HepG2 (cell line): ENCODE measurements around the gene DNAJC2. TPM values are rescaled to one million over a fixed set of nuclear protein-coding genes. Genes with fewer than 3 reads are reported as not detected.

ENCODE experiments used
- ATAC-seq: fragments of 200-7000 bp; cut with Tn5 transposase; 3 replicates; pipeline ENCODE4 v1.9.1; 2020; ENCODE audit warnings: mild to moderate bottlenecking, moderate library complexity
- BruUV-seq: library from RNA; stranded (reverse); fragments of 400-500 nt; replicated peaks from 2 replicates; lab custom pipeline; 2021; lab: Mats Ljungman, UMichigan
- CTCF ChIA-PET: fragments of 300-600 bp; formaldehyde crosslinking; extraction: SDS; loops from one replicate; lab custom pipeline; 2021; ENCODE audit warnings: low total read pairs, inconsistent platforms, low intra/inter-chr PET ratio; lab: Yijun Ruan, JAX
- POLR2A ChIA-PET: fragments of 350-600 bp; sonication (Branson Sonifier 250); formaldehyde crosslinking; loops from one replicate; lab custom pipeline; 2020; ENCODE audit warnings: antibody characterized with exemption, inconsistent platforms; lab: Yijun Ruan, JAX
- DNase-seq: peaks from one replicate; pipeline ENCODE4 v3.0.0-alpha.2; 2015; ENCODE audit warnings: low spot score
- FAIRE-seq: peaks from 3 replicates; lab custom pipeline; 2011; peaks lifted over from hg19 to GRCh38; lab: Jason Lieb, UNC
- H2AFZ ChIP-seq: one replicate; pipeline ENCODE4 v1.6.1; 2011; ENCODE audit warnings: low read length, inconsistent platforms
- H3K27ac ChIP-seq: fragments of 300-600 bp; 3 replicates; pipeline ENCODE4 v1.8.0; 2011; ENCODE audit warnings: mixed run types, mild to moderate bottlenecking, mixed read lengths, low read length, inconsistent platforms; ENCODE audit not compliant: insufficient read depth; ENCODE audit errors: extremely low read length
- H3K27me3 ChIP-seq, 2 experiments: fragments of 200-600 bp in 1 of 2; 2 replicates in 1 of 2; 3 replicates in 1 of 2; pipeline versions ENCODE4 v1.6.0 to v1.8.0; 2011; ENCODE audit warnings: low read length in 2 of 2, mild to moderate bottlenecking in 2 of 2, moderate library complexity in 2 of 2, inconsistent platforms in 1 of 2; ENCODE audit not compliant: insufficient read depth in 2 of 2, control insufficient read depth in 1 of 2
- H3K36me3 ChIP-seq, 2 experiments: fragments of 200-600 bp in 1 of 2; replicated peaks in 1 of 2; 2 replicates in 1 of 2; 3 replicates in 1 of 2; pipeline versions ENCODE4 v1.5.1 to v1.8.0; 2011; ENCODE audit warnings: low read length in 2 of 2, inconsistent platforms in 1 of 2; ENCODE audit not compliant: insufficient read depth in 2 of 2, control insufficient read depth in 1 of 2
- H3K4me1 ChIP-seq: 2 replicates; pipeline ENCODE4 v1.5.1; 2012; ENCODE audit warnings: low read length, inconsistent platforms; ENCODE audit not compliant: insufficient read depth
- H3K4me2 ChIP-seq: 2 replicates; pipeline ENCODE4 v1.6.0; 2011; ENCODE audit warnings: low read depth, low read length, inconsistent platforms
- H3K4me3 ChIP-seq, 3 experiments: fragments of 200-600 bp in 1 of 3; sonication (generic), shearing (Covaris generic) in 1 of 3; replicated peaks in 1 of 3; 2 replicates each; pipeline ENCODE4 v1.5.1; 2011 to 2016; ENCODE audit warnings: low read length in 3 of 3, inconsistent platforms in 2 of 3, low read depth in 2 of 3, mild to moderate bottlenecking in 2 of 3, control low read depth in 1 of 3, mixed read lengths in 1 of 3; ENCODE audit not compliant: insufficient read depth in 1 of 3
- H3K79me2 ChIP-seq: one replicate; pipeline ENCODE4 v1.6.1; 2011; ENCODE audit warnings: low read length, inconsistent platforms; ENCODE audit not compliant: insufficient read depth
- H3K9ac ChIP-seq: 2 replicates; pipeline ENCODE4 v1.6.0; 2011; ENCODE audit warnings: mild to moderate bottlenecking, low read depth, low read length, inconsistent platforms; ENCODE audit not compliant: insufficient read depth
- H3K9me3 ChIP-seq: 2 replicates; pipeline ENCODE4 v1.5.1; 2012; ENCODE audit warnings: mild to moderate bottlenecking, low read length
- H4K20me1 ChIP-seq: 2 replicates; pipeline ENCODE4 v1.6.0; 2011; ENCODE audit warnings: inconsistent platforms, mild to moderate bottlenecking, low read length, moderate library complexity; ENCODE audit not compliant: insufficient read depth
- FOXA3 ChIP-seq: IDR thresholded peaks from 2 replicates; pipeline ENCODE4 v1.6.1; 2016; ENCODE audit warnings: missing genetic modification reagents, missing compliant biosample characterization
- RBM22 ChIP-seq: fragments of 200-400 bp; formaldehyde crosslinking; optimal IDR thresholded peaks from 2 replicates; pipeline ENCODE3; 2017; ENCODE audit warnings: mild to moderate bottlenecking, low read length, moderate library complexity
- RFX1 ChIP-seq: fragments of 450-650 bp; IDR thresholded peaks from 2 replicates; pipeline ENCODE4 v1.6.1; 2017
- ZNF205 ChIP-seq: IDR thresholded peaks from 2 replicates; pipeline ENCODE4 v1.6.1; 2018; ENCODE audit warnings: missing biosample characterization, missing genetic modification reagents
- WGBS: methylation state at CpG from one replicate; pipeline ENCODE4 v1.1.6; 2017; ENCODE audit warnings: low lambda C conversion rate; 5-methylcytosine and 5-hydroxymethylcytosine counted together
- in situ Hi-C: cut with HindIII; loops from 2 replicates; pipeline ENCODE4 v1.10.0; 2017; ENCODE audit warnings: low pct_unique_long_range_greater_than_20kb; ENCODE audit not compliant: extremely low pct_ligation_motif_present
- intact Hi-C: fragments of 100-400 bp; cut with micrococcal nuclease; formaldehyde crosslinking; loops from one replicate; pipeline ENCODE4 v1.10.0; 2022; ENCODE audit not compliant: unreplicated experiment
- polyA plus RNA-seq, 8 experiments: library from polyadenylated mRNA; depleted of rRNA in 3 of 8; stranded (reverse) in 7 of 8; unstranded in 1 of 8; fragments of >200 nt; fragmentation: Illumina TruSeq in 4 of 8; extraction: Trizol in 4 of 8; gene quantifications; 2 replicates each; pipeline versions ENCODE4 v1.2.1 to v1.2.3, GENCODE V29; 2011 to 2016; ENCODE audit warnings: low read depth in 4 of 8, missing spikeins in 1 of 8, mixed read lengths in 1 of 8; ENCODE audit not compliant: insufficient read depth in 1 of 8
- total RNA-seq, 5 experiments: library from RNA; depleted of rRNA; stranded (reverse); fragments of >200 nt; fragmentation: Illumina TruSeq; extraction: Trizol; gene quantifications; 2 replicates each; pipeline ENCODE4 v1.2.3, GENCODE V29; 2016; ENCODE audit warnings: low read depth in 1 of 5
- TF ChIP-seq, protein P1 (sequence below): IDR thresholded peaks from 2 replicates; pipeline ENCODE4 v1.6.1; 2016; ENCODE audit warnings: low read depth, control low read depth

Gene DNAJC2
- total and polyA plus RNA-seq, 2 of the 13 experiments (the other 11 are each of a cell fraction or from before 2014, with no cell fraction given) = 19.6 to 42.0 TPM

- Histone ChIP-seq H3K4me1 (no peaks in the 10 kb centered on the region), H3K27ac (no peak overlapping the region), H3K79me2 (no peaks in the 10 kb centered on the region), H4K20me1 (no peaks in the 10 kb centered on the region), H3K9me3 (no peaks in the 10 kb centered on the region), H3K27me3 (no peaks in the 10 kb centered on the region; a peak in 1 of 5 replicates), H3K36me3 (peaks cover 20 to 89% of the 10 kb centered on the region in 2 experiments), H3K9ac (no peak overlapping the region), H3K4me3 (no peak overlapping the region), H3K4me2 (no peak overlapping the region), H2AFZ (no peak overlapping the region)
- FAIRE-seq (no peak), DNase-seq (no peak), ATAC-seq (no peak)
- no peak for TF ChIP-seq ZNF205 (CRISPR knock-in tag)
- TF ChIP-seq FOXA3 (CRISPR knock-in tag) = no peak
- peak; percentile 53 for TF ChIP-seq RBM22
- POLR2A ChIA-PET = no interaction called here
- BruUV-seq = no TSS peak
- CTCF ChIA-PET = no interaction called here
- intact Hi-C loops (no loop called here), in situ Hi-C loops (no loop called here)
- WGBS = 98% methylated on average over 2 of the region's 2 CpGs
Observed at GRCh38 chr7:103316380-103316941, 28.1 kb downstream of the DNAJC2 start.

DNA sequence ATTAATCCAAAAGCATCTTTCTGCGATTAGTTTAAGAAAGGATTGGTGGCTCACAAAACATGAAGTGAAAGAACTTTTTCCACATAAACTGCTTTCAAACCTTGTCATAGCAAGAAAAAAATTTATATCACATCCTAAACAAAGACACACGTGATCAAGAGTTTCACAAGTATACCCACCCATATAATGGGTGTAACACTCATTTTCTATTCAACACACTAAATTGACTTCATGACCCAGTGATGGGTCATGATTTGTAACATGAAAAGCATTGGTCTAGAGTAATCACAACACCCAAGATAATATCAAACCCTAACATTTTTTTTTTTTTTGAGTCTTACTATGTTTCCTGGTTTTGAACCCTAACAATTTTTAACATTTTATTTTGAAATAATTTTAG is 29.7 kb downstream of the DNAJC2 start:
- H3K9ac ChIP-seq = no peak overlapping the region
- intact Hi-C loops = no loop called here
- no peak overlapping the region for H2AFZ ChIP-seq
- no peaks in the 10 kb centered on the region for H3K4me1 ChIP-seq
- no peak overlapping the region for H3K27ac ChIP-seq
- H3K9me3 ChIP-seq = no peaks in the 10 kb centered on the region
- in situ Hi-C loops = no loop called here
- CTCF ChIA-PET = no interaction called here
- H3K79me2 ChIP-seq = no peaks in the 10 kb centered on the region
- no peak overlapping the region for H3K4me2 ChIP-seq
- FAIRE-seq = no peak
- H3K27me3 ChIP-seq = no peaks in the 10 kb centered on the region; a peak in 1 of 5 replicates
- TF ChIP-seq, protein P1, sequence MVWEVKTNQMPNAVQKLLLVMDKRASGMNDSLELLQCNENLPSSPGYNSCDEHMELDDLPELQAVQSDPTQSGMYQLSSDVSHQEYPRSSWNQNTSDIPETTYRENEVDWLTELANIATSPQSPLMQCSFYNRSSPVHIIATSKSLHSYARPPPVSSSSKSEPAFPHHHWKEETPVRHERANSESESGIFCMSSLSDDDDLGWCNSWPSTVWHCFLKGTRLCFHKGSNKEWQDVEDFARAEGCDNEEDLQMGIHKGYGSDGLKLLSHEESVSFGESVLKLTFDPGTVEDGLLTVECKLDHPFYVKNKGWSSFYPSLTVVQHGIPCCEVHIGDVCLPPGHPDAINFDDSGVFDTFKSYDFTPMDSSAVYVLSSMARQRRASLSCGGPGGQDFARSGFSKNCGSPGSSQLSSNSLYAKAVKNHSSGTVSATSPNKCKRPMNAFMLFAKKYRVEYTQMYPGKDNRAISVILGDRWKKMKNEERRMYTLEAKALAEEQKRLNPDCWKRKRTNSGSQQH (CRISPR knock-in tag) = no peak
- TF ChIP-seq RFX1 = no peak
- POLR2A ChIA-PET = no interaction called here
- 98% methylated on average over 2 of the region's 2 CpGs for WGBS
- DNase-seq = no peak
- no peaks in the 10 kb centered on the region for H4K20me1 ChIP-seq
- H3K36me3 ChIP-seq = peaks cover 19 to 88% of the 10 kb centered on the region in 2 experiments
- no peak overlapping the region for H3K4me3 ChIP-seq
- BruUV-seq = no TSS peak
- ATAC-seq = no peak
